Measurements from ENCODE around the gene ZNF618.

The ZNF618 gene

DNA sequence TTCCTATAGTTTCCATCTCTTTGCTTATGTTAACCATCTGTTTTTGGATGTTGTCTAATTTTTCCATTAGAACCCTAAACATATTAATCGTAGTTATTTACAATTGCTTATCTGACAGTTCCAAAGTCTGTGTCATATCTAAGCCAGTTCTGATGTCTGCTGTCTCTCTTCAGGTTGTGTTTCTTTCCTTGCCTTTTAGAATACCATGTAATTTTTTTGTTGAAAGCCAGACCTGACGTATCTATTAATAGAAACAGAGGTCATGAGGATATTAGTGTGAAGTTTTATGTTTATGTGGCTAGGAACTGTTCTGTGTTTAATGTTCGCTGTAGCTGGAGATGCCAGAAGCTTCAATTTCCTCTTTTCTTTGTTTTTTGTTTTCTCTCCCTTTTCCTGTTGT, 52.2 kb downstream of the ZNF618 start:
- H3K36me3 ChIP-seq (ENCODE audit: low read depth), result no peaks in the 10 kb centered on the region
- DNase-seq (ENCODE audit: low spot score), result no peak
- H3K27me3 ChIP-seq (ENCODE audit: insufficient read depth, poor library complexity, severe bottlenecking), result no peaks in the 10 kb centered on the region
- no peak for ATAC-seq (ENCODE audit: low read depth)
- H3K9me3 ChIP-seq (ENCODE audit: severe bottlenecking), result peaks cover 9% of the 10 kb centered on the region
- no peaks in the 10 kb centered on the region for H3K4me1 ChIP-seq (ENCODE audit: insufficient read depth, poor library complexity, severe bottlenecking)
- no peak overlapping the region for H3K4me3 ChIP-seq (ENCODE audit: severe bottlenecking)
- TF ChIP-seq, protein P1, sequence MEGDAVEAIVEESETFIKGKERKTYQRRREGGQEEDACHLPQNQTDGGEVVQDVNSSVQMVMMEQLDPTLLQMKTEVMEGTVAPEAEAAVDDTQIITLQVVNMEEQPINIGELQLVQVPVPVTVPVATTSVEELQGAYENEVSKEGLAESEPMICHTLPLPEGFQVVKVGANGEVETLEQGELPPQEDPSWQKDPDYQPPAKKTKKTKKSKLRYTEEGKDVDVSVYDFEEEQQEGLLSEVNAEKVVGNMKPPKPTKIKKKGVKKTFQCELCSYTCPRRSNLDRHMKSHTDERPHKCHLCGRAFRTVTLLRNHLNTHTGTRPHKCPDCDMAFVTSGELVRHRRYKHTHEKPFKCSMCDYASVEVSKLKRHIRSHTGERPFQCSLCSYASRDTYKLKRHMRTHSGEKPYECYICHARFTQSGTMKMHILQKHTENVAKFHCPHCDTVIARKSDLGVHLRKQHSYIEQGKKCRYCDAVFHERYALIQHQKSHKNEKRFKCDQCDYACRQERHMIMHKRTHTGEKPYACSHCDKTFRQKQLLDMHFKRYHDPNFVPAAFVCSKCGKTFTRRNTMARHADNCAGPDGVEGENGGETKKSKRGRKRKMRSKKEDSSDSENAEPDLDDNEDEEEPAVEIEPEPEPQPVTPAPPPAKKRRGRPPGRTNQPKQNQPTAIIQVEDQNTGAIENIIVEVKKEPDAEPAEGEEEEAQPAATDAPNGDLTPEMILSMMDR (IDR thresholded peaks at IDR 0.05; ENCODE audit: poor library complexity, severe bottlenecking), result no peak
- no peak overlapping the region for H3K27ac ChIP-seq (ENCODE audit: poor library complexity, severe bottlenecking)

DNA sequence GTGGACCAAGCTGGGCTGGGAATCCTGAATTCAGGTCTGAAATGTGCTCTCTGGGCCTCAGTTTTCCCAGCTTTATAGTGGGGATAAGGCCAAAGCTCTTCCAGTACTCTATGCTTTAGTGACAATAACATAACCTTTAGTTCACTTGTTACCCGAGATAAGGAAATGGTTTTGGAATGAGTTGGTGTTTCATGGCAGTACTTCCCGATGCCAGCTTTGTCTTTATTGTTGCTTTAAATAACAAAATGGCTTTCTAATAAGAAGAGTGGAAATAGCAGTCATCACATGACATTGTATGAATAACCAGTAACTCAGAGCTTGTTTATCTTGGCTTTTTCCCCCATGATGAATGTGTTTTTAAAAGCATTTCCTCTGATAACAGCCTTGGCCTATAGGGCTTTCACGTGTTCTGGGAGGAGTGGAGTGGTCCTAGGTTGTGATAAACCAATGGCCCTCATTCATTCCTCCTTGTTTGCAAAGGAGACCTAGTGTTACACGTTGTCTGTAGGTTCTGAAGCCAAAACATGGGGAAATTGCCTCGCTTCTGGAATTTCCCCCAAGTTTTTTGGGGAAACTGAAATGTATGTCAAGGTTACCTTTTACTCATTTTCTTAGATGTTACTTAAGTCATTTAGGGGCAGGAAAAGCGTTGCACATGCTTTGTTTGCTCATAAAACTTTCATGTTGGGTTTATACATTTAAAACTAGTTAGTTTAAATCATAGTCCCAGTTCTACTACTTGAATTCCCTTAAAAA, 53.7 kb downstream of the ZNF618 start:
- no peak for DNase-seq (ENCODE audit: low spot score)
- Histone ChIP-seq H3K27ac (ENCODE audit: poor library complexity, severe bottlenecking) (no peak overlapping the region), H3K27me3 (ENCODE audit: insufficient read depth, poor library complexity, severe bottlenecking) (no peaks in the 10 kb centered on the region), H3K4me3 (ENCODE audit: severe bottlenecking) (no peak overlapping the region), H3K4me1 (ENCODE audit: insufficient read depth, poor library complexity, severe bottlenecking) (no peaks in the 10 kb centered on the region), H3K9me3 (ENCODE audit: severe bottlenecking) (peaks cover 9% of the 10 kb centered on the region), H3K36me3 (ENCODE audit: low read depth) (no peaks in the 10 kb centered on the region)
- TF ChIP-seq, protein P1 (IDR thresholded peaks at IDR 0.05; ENCODE audit: poor library complexity, severe bottlenecking), result no peak
- ATAC-seq (ENCODE audit: low read depth), result peak; percentile 49; the same call in 2 of the 3 replicates

DNA sequence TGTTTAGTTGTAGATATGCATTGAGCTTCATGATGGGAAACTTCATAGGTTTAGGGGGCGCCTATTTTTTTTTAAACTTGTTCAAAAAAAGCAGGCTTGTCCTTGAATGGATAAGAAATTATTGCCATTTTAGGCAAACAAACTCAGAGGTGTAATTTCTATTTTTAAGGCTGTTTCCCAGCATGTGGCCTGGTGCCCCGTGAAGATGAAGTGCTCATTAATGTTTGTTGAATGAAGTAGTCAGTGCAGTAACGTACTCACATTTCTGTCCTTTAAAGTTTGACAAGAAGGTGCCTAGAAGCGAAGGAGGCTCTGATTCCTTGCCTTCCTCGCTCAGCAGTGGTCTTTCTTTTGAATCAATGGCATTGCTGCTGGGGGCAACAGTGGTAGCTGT, 54.3 kb downstream of the ZNF618 start:
- TF ChIP-seq, protein P1 (IDR thresholded peaks at IDR 0.05; ENCODE audit: poor library complexity, severe bottlenecking), result no peak

DNA sequence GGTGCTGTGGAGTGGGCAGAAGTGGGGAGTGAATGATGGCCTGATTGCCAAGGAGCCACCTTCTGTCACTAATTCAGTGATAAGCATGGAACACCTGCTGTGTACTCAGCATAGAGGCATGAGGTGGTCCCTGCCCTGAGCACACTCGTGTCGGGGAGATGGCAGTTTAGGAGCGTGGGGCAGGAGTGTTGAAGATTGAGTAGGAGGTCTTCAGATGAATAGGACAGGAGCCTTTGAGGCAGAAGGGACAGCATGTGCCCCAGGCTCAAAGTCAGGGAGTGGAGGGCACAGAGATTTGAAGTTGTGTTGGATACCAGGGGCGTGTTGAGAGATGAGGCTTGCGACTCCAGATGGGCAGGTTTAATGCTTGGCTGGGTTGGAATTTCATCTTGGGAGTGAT, 55.0 kb downstream of the ZNF618 start:
- DNase-seq (ENCODE audit: low spot score) (no peak), ATAC-seq (ENCODE audit: low read depth) (no peak)
- peaks cover 5% of the 10 kb centered on the region for H3K9me3 ChIP-seq (ENCODE audit: severe bottlenecking)
- H3K4me3 ChIP-seq (ENCODE audit: severe bottlenecking), result no peak overlapping the region
- no peaks in the 10 kb centered on the region for H3K36me3 ChIP-seq (ENCODE audit: low read depth)
- TF ChIP-seq, protein P1 (IDR thresholded peaks at IDR 0.05; ENCODE audit: poor library complexity, severe bottlenecking), result no peak
- no peaks in the 10 kb centered on the region for H3K27me3 ChIP-seq (ENCODE audit: insufficient read depth, poor library complexity, severe bottlenecking)
- H3K4me1 ChIP-seq (ENCODE audit: insufficient read depth, poor library complexity, severe bottlenecking), result no peaks in the 10 kb centered on the region
- H3K27ac ChIP-seq (ENCODE audit: poor library complexity, severe bottlenecking), result no peak overlapping the region

More for the DNA sequence above, 54.3 kb downstream of the ZNF618 start:
- no peak overlapping the region for H3K4me3 ChIP-seq (ENCODE audit: severe bottlenecking)
- no peaks in the 10 kb centered on the region for H3K4me1 ChIP-seq (ENCODE audit: insufficient read depth, poor library complexity, severe bottlenecking)
- no peaks in the 10 kb centered on the region for H3K36me3 ChIP-seq (ENCODE audit: low read depth)
- no peak overlapping the region for H3K27ac ChIP-seq (ENCODE audit: poor library complexity, severe bottlenecking)
- peaks cover 9% of the 10 kb centered on the region for H3K9me3 ChIP-seq (ENCODE audit: severe bottlenecking)
- ATAC-seq (ENCODE audit: low read depth), result no peak
- DNase-seq (ENCODE audit: low spot score), result no peak
- no peaks in the 10 kb centered on the region for H3K27me3 ChIP-seq (ENCODE audit: insufficient read depth, poor library complexity, severe bottlenecking)

DNA sequence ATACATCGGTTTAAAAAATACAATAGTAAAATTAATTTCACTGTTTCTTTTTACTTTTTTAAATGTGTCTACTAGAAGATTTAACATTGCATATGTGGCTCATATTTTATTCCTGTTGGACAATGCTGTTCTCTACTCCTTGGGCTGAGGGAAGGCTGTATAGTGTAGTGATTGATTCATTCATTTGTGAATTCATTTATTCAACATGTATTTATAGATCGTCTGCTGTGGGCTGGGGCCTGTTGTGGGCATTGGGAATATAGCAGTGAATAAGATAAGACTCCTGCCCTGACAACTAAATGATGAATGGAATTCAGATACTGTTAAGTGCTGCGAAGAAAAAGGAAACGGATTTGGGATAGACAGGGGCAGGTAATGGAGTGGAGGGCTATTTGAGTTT, 55.7 kb downstream of the ZNF618 start:
- H3K36me3 ChIP-seq (ENCODE audit: low read depth), result no peaks in the 10 kb centered on the region
- ATAC-seq (ENCODE audit: low read depth) (no peak), DNase-seq (ENCODE audit: low spot score) (no peak)
- H3K27ac ChIP-seq (ENCODE audit: poor library complexity, severe bottlenecking), result no peak overlapping the region
- TF ChIP-seq, protein P1 (IDR thresholded peaks at IDR 0.05; ENCODE audit: poor library complexity, severe bottlenecking), result no peak
- no peaks in the 10 kb centered on the region for H3K27me3 ChIP-seq (ENCODE audit: insufficient read depth, poor library complexity, severe bottlenecking)
- no peaks in the 10 kb centered on the region for H3K4me1 ChIP-seq (ENCODE audit: insufficient read depth, poor library complexity, severe bottlenecking)
- H3K4me3 ChIP-seq (ENCODE audit: severe bottlenecking), result no peak overlapping the region
- H3K9me3 ChIP-seq (ENCODE audit: severe bottlenecking), result peaks cover 3% of the 10 kb centered on the region
